ENCODE data around the gene ATG16L2.
"Not testable (repeated sequence)": the region's sequence is repeated elsewhere in the genome, so short reads cannot be mapped to it uniquely, and the experiment has no call there.

The ATG16L2 gene

DNA sequence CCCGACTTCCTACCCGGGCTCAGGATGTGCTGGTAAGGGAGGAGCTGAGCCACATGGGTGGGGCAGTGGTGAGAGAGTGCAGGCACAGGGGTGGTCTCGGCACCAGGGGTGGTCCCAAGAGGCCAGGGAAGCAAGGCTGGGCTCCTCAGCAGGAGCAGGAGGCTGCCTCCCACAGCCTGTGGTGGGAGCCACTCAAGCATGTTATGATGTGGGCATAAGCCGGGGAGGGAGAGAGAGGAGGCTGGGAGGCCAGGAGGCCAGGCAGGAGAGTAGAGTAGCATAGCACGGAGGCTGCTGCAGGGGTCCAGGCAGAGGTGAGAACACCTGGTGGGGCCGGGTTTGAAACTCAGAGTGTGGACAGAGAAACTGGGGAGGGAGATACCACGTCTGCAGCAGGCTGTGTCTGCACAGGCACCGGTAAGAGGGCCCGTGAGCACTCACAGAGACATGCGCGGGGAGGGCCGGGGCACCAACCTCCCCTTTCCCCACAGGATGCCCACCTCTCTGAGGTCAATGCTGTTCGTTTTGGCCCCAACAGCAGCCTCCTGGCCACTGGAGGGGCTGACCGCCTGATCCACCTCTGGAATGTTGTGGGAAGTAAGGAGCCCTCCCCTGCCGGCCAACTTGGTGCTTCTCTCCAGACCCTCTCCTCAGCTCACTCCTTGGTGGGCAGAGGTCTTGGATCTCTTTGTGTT, 10.7 kb downstream of the ATG16L2 start:
- no peak for DNase-seq (ENCODE audit: low read depth in 1 of 2, low spot score in 1 of 2)

DNA sequence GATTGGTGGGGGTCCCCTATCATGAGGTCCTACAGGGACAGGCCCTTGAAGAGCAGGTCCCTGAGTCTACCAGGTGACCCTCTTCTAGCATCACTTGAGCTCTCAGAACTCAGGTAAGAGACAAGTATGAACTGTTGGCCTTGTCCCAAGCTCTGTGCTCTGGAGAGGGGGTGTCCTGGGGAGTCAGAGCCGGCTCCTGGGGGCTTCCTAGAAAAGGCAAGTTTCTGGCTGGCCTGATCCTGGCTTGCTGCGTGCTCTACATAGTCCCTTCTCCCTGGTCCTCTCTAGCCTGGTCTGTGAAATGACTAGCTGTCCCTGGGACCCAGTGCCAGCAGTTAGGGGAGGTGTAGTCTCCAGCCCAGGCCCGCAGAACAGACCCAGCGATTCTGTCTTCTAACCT, 11.4 kb downstream of the ATG16L2 start:
- DNase-seq (ENCODE audit: low read depth in 1 of 2, low spot score in 1 of 2): no peak

DNA sequence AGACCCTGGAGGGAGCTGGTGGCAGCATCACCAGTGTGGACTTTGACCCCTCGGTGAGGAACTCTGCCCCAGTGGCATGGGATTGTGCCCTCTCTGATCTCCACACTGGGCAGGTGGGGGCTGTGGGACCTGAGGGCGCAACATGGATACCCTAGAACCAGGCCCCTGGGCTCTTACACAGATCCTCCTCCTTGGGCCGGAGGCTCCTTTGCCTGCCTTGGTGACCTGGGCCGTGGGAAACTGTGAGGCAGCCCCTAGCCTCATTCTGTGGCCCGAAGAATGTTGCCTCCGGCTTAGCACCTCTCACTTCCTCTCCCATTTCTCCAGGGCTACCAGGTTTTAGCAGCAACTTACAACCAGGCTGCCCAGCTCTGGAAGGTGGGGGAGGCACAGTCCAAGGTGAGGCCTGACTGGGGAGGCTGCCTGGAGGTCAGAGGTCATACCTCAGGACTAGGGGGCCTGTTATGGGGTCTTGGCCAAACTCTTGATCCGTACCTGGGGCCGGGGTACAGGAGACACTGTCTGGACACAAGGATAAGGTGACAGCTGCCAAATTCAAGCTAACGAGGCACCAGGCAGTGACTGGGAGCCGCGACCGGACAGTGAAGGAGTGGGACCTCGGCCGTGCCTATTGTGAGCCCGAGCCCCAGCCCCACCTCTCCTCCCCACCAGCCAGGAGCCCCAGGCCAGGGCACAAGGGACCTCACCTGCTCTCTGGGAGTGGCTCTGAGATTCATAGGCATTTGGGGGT, 12.2 kb downstream of the ATG16L2 start:
- DNase-seq (ENCODE audit: low read depth in 1 of 2, low spot score in 1 of 2): no peak

DNA sequence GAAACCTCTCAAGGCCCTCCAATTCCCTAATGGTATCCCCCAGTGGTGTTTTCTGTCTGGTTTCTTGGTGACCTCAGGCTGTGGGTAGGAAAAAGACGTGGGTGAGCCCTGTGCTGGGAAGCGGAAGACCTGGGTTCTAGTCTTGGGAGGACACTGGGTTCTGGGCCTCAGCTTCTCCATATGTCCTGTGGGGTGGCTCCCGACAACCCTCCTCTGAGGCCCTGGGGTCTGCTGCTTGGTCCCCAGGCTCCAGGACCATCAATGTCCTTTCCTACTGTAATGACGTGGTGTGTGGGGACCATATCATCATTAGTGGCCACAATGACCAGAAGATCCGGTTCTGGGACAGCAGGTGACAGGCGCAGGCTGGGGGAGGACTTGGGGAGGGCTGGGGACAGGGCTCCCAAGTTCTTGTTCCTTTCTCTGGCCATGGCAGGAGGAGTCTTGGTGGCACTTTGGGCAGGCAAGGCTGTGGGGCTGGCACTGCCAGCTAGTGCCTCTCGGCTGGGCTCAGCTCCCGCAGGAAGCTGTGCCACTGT, 12.8 kb downstream of the ATG16L2 start:
- no peak for DNase-seq (ENCODE audit: low read depth in 1 of 2, low spot score in 1 of 2)

DNA sequence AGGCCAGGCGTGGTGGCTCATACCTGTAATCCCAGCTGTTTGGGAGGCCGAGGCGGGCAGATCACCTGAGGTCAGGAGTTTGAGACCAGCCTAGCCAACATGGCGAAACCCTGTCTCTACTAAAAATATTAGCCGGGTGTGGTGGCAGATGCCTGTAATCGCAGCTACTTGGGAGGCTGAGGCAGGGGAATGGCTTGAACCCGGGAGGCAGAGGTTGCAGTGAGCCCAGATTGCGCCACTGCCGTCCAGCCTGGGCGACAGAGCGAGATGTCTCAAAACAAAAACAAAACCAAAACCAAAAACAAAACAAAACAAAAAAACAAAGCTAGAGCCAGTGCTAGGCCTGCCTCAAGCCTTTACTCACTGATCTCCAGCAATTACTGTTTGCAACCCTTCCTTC, 13.4 kb downstream of the ATG16L2 start:
- DNase-seq (ENCODE audit: low read depth in 1 of 2, low spot score in 1 of 2): not testable (repeated sequence)

DNA sequence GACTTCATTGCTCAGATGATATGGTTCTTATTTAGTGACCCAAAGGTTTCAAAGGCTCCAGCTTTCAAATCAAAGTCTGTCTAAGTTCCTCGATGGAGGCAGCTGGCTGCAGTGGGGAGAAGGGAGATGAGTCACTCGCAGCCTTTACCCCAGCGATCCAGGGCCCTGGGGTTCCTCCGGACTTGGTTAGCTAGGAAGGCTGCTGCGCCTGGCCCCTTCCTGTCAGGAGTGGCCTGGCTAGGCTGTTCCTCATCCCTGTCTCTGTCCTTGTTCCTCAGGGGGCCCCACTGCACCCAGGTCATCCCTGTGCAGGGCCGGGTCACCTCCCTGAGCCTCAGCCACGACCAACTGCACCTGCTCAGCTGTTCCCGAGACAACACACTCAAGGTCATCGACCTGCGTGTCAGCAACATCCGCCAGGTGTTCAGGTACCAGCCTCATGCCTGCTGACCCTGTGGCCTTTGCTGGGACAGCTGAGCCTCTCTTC, 13.9 kb downstream of the ATG16L2 start:
- DNase-seq (ENCODE audit: low read depth in 1 of 2, low spot score in 1 of 2): no peak

DNA sequence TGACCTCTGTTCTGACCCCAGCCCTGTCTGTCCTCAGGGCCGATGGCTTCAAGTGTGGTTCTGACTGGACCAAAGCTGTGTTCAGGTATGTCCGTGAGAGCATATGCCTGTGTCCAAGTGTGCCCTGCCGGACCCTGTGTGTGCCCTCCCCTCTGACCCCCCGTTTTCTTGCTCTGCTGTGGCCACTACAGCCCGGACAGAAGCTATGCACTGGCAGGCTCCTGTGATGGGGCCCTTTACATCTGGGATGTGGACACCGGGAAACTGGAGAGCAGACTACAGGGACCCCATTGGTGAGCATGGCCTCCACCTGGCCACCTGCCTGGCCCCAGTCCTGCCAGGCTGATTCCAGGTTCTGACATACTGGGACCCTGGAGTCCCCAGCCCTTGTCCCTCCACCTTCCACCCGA, 14.5 kb downstream of the ATG16L2 start:
- no peak for DNase-seq (ENCODE audit: low read depth in 1 of 2, low spot score in 1 of 2)

DNA sequence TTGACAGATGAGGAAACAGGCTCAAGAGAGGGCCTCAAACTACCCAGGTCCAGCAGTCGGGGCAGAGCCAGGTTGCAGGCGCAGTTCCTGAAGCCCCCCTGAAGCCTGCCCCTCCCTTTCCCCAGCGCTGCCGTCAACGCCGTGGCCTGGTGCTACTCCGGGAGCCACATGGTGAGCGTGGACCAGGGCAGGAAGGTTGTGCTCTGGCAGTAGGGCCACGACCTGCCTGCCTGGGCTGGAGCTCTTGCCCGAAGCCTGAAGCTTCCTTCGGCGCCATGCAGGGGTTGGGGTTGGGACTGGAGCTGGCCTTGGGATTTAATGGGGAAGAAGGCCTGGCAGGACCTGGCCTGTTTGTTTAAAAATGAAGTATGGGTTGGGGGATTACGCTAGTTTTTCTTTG, 15.0 kb downstream of the ATG16L2 start:
- DNase-seq (ENCODE audit: low read depth in 1 of 2, low spot score in 1 of 2): no peak

DNA sequence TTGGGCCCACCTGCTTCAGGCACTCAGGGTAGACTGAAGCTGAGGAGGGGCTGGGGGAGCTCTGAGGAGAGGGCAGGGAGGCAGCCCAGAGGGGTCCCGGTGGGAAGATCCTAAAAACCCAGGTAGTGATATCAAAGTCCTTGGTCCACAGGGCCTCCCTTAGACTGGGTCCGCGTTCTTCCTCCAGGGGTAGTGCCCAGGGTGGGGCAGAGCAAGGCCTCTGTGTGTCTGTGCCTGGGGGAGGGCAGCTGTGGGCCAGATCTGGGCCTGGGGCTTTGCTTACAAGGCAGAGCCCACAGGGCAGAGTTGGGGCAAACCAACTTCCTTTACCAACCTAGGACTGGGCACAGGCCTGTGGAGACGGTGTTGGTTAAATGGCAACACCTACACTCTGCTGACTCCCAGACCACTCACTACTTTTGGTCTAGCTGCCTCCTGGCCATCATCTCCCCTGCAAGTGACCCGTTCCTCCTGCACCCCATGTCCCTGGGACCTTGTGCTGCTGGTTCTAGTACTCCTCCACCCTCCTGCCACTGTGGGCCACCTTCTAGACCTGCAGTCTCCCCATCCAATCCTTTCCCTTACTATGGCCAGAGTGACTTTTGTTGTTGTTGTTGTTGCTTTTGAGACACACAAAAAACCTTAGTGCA, 15.8 kb downstream of the ATG16L2 start:
- no peak for DNase-seq (ENCODE audit: low read depth in 1 of 2, low spot score in 1 of 2)

DNA sequence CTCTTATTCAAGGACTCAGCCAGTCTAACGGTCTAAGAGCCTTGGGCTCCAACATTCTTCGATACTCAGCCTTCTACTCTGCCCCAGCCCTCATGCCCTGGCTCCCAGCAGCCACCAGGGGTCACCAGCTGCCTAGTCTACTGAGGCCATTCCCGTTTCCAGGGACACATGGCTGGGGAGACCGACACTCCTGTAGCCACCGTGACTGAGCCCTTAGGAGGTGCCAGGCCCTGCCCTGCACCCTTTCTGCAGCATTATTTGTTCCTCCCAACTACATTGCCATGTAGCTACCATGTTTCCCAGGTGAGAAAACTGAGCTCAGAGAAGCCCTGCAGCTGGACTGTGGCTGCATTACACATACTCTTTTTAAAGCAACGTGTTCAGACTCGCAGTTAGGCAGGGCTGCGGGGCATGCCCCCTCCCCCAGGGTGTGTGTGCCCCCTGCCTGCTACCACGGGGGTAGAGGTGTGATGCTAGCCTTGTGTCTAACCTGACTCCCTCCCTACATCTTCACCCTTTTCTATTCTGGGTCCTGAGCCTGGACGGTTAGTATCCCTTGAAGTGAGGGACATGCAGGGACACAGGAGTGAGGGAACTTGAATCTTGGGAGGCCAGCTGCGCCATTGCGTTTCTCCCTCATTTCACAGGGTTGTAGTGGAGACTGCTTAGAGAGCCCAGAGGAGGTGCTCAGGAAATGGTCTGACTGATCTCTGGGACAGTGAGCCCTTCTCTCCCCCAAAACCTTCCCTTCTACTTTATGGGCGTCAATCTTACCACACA, 17.5 kb downstream of the ATG16L2 start:
- DNase-seq (ENCODE audit: low read depth in 1 of 2, low spot score in 1 of 2): no peak

DNA sequence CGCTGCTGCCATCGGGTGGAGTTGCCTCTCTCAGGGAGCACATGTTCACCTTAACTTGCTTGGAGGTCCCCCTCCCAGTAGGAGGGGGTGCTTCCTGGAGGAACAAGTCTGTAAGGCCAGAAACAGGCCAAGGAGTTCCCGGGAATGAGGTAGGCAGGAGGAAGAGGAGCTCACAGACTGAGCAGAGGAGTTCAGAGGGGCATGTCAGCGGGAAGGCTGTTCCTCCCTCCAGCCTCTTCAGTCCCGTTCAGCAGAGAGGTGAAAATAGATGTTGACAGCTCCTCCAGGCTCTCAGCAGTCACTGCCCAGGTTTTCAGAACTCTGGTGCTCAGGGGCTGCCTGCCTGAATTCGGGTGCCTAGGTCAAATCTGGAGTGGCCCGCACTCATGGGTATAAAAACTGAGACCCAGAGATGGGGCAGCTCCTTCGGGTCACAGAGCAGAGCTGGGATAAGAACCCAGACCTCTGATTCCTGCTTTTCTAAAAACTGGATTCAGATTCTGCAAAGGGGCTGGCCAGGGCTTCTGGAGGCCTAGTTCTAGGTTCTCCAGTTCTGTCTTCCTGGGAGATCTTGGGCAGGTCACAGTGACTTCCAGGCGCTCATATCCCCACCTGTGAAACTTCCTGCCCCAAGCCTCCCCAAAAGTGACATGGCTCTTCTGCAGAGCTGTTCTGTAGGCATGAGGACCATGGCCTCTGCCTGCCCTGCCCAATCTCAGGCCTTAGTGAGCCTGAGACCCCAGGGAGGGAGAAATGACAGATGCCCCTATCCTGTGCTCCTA, 18.3 kb downstream of the ATG16L2 start:
- DNase-seq (ENCODE audit: low read depth in 1 of 2, low spot score in 1 of 2): no peak

DNA sequence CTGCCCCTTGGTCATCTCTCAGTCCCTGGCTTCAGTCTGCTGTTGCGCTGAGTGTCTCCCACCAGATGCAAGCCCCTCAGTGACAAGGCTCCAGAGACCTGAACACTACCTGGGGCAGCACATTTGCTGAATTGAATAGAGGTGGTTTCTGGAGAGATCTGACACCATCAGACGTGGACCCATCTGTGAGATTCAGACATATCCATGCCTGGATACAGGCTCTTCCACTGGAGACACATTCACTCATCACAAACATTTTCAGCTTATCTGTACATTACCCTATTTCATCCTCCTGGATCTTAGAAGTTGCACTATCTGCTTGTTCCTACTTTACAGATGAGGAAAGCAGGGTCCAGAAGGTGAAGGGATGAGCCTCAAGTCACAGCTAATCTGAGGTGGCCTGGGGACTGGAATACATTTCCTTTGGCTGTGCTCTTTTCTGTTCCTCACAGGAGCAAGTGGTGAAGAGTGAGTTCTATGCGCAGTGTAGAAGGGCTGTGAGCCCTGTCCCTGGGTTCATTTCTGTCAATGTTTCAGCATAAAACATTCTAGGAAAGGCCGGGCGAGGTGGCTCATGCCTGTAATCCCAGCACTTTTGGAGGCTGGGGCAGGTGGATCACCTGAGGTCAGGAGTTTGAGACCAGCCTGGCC, 19.0 kb downstream of the ATG16L2 start:
- DNase-seq (ENCODE audit: low read depth in 1 of 2, low spot score in 1 of 2): no peak

DNA sequence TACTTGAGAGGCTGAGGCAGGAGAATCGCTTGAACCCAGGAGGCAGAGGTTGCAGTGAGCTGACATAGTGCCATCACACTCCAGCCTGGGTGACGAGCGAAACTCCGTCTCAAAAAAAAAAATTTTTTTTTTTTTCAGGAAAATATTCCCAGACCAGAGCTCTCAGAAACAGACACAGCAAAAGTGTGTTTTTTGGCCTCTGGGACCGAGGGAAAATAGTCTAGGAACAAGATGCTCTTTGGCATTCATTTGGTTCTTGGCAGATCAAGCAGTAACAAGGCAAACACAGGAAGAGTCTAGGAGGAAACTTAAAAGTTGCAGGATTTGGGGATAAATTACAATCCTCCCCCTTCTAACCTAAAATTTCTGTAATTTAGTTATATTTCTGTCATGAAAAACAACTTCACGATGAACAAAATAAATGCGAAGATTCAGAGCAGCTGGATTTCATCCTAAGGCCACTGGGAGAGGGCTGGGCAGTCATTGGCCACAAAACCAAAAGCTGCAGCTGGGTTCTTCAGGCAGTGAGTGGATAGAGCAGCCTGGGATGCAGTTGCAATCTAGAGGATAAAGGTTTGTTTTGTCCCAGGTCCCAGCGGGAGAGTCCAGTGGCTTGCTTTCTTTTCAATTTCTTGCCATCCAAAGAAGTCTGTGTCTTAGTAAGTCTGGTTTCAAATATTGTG, 19.7 kb downstream of the ATG16L2 start:
- DNase-seq (ENCODE audit: low read depth in 1 of 2, low spot score in 1 of 2): no peak

DNA sequence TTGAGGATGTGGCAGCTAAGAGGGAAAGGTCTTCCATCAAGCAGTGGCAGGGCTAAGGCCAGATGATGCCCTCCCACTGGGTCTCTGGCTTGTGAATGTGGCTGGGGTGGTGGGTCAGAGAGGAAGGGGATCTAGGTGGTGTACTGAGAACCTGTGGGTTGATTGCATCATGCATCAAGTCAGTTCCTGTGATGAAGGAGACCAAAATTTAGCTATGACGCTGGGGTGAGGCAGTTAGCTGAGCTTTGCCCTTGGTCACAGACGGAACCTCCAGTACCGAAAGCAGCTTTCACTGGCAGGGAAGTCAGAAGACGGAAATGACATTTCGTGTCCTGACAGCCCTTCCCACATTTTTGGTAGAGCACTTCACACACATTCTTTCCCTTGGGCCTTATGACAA, 20.7 kb downstream of the ATG16L2 start:
- DNase-seq (ENCODE audit: low read depth in 1 of 2, low spot score in 1 of 2): no peak

DNA sequence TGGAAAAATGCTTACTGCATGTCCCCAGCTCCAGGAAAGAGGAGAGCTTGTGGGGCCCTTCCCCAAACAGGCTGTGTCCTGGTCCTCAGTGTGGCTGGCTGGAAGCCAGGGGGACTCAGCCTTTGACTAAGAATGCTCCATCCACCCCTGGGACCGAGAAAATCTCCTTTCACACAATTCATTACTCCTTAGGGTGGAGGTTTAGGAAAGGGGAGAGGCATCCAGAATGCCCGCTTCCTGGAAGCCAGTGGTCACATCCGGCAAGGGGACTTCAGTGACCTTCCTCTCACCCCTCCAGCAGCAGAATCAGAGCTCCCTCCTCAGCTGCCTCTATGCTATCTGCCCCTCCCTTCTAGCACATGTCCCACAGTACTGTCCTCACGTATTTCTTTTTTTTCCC, 21.9 kb downstream of the ATG16L2 start:
- no peak for DNase-seq (ENCODE audit: low read depth in 1 of 2, low spot score in 1 of 2)

DNA sequence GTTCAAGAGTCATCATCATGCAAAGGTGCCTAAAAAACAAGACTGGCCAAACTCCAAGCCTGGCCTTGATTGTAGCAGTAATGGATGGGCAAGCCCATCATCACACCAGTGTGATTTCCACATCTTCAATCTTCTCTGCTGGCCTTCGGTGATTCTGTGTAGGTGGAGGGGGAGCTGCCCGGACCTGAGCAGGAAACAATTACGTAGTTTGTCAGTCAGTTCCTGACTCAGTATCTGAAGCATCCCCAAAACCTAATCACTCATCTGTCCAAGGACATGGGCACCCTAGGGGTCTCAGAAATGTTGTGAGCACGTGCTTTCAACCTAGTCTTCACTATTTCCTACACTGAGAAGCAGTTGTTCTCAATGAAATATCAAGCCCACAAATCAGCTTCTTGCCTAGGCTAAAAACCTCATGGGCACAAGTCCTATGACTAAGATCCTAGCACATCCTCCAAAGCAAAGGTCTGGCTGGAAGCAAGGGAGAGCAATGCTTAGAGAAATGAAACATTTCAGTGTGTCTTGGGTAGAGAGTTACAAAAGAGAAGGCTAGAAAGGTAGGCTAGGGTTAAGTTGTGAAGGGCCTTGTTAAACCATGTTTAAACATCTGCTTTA, 24.6 kb downstream of the ATG16L2 start:
- no peak for DNase-seq (ENCODE audit: low read depth in 1 of 2, low spot score in 1 of 2)

DNA sequence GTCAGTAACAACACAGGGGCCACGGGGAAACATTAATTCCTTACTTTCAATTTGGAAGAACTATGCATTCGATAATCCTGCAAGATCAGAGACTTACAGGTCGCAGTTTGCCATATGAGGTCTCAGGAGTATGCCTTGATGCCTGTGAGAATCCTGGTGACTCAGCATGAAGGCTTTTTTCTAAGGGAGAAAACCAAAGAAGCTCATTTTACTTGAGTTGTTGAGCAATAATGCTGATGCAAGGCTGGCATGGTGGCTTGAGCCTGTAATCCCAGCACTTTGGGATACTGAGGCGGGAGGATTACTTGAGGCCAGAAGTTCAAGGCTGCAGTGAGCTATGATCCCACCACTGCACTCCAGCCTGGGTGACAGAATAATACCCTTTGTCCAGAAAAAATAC, 26.6 kb downstream of the ATG16L2 start:
- no peak for DNase-seq (ENCODE audit: low read depth in 1 of 2, low spot score in 1 of 2)

DNA sequence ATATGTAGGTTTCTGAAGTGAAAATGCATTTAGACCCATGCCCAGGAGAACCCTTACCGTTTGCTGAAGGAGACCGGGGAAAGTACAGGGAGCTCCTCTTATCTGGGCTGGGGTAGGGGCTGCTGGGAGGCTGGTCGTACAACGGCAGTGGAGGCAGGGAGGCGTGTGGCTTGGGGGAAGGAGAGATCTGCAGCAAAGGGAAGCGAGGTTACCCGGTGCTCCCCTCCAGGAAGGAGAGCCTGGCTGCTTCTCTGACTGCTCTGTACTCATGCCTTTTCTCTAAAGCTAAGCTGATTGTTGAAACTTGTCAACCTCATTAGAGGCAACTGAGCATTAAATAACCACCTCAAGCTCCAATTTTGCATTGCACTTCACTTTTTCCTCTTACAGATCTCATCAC, 27.2 kb downstream of the ATG16L2 start:
- DNase-seq (ENCODE audit: low read depth in 1 of 2, low spot score in 1 of 2): no peak

DNA sequence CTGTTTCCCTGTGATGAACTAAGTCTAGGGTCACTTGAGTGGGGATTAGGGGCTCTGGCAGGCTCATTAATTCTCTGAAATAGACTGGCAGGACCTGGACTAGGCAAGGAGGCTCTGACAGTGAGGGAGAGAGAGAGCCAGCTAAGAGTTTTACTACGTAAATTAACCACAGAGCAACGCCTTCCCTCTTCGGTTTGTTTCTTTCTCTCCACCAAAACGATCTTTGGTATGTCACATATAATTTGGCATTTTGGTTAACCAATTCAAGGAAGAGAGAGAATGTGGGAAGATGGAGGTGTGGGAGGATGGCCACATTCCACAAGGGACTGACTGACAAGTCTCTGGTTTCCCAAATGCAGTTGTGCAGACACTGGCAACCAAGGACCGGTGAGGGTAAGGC, 27.9 kb downstream of the ATG16L2 start:
- DNase-seq (ENCODE audit: low read depth in 1 of 2, low spot score in 1 of 2): no peak

Data from activated T-helper 1 cell treated with anti-CD3 and anti-CD28 coated beads, Interleukin-2, amount 50 U/mL, for 16 hours (primary cell).